Peyer's patch (tissue), 4 donors: Measurements from ENCODE around the gene NR1D1. TPM values are rescaled to one million over a fixed set of nuclear protein-coding genes. Genes with fewer than 3 reads are reported as not detected.
A peak's percentile ranks its signal among the peaks of the same experiment; 100 is the strongest.

ENCODE experiments used
- DNase-seq, 3 donors: peaks; one replicate each; pipeline ENCODE4 v3.0.0-alpha.2; 2017 to 2019
- H3K27ac ChIP-seq, 4 donors: fragments of 200-600 bp; sonication (generic); one replicate each; pipeline ENCODE4 v1.5.1; 2016 to 2019
- H3K27me3 ChIP-seq, 2 donors: fragments of 200-600 bp; sonication (generic); one replicate each; pipeline ENCODE4 v1.5.1; 2019
- H3K36me3 ChIP-seq, 3 donors: fragments of 200-600 bp; sonication (generic); one replicate each; pipeline ENCODE4 v1.5.1; 2016 to 2019
- H3K4me1 ChIP-seq, 4 donors: fragments of 200-600 bp; sonication (generic); one replicate each; pipeline ENCODE4 v1.5.1; 2016 to 2019
- H3K4me3 ChIP-seq, 4 donors: fragments of 200-600 bp; sonication (generic); 1 replicate in 3 of 4; 2 replicates in 1 of 4; pipeline ENCODE4 v1.5.1; 2016 to 2019; ENCODE audit warnings: mild to moderate bottlenecking in 1 of 4
- H3K9me3 ChIP-seq, 4 donors: fragments of 200-600 bp; sonication (generic); one replicate each; pipeline ENCODE4 v1.5.1; 2016 to 2019; ENCODE audit warnings: mild to moderate bottlenecking in 1 of 4
- POLR2A ChIP-seq, 2 donors: fragments of 450-650 bp; IDR thresholded peaks; one replicate each; pipeline ENCODE4 v1.5.1; 2017; ENCODE audit warnings: antibody characterized with exemption in 2 of 2, mild to moderate bottlenecking in 2 of 2, moderate library complexity in 2 of 2
- total RNA-seq, 4 donors: library from RNA; depleted of rRNA; stranded (reverse); fragments of >200 nt; gene quantifications; one replicate each; pipeline ENCODE4 v1.1.0, GENCODE V29; 2016
- TF ChIP-seq, protein P1 (sequence below), 6 experiments: fragments of 450-650 bp in 4 of 6; fragments of 200-600 bp in 2 of 6; sonication (generic) in 1 of 6; IDR thresholded peaks; one replicate each; pipeline ENCODE4 v1.5.1; 2017 to 2019; ENCODE audit warnings: antibody characterized with exemption in 6 of 6, mild to moderate bottlenecking in 3 of 6, moderate library complexity in 1 of 6

Gene NR1D1
- total RNA-seq, 4 donors from 2014 or later, result 13.2 to 38.8 (median 18.9) TPM

DNA sequence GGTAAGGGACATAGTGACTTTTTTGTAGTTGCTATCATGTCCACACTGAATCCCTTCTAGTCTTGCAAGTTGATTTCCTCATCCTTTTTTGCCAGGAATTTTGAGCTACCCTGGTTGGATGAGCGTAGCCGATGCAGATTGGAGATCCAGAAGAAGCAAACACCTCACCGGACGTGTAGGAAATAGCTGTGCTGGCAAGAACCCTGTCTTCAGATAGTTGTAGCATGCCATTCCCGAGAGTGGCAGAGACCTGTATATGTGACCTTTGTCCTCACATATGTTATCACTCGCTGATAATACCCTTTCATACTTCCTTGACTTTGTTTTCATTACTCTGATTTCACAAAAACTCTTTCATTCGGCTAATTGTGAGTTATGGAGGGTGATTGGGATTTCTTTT is 33.8 kb upstream of the NR1D1 start:
- no peaks in the 10 kb centered on the region for H3K9me3 ChIP-seq
- TF ChIP-seq, protein P1, sequence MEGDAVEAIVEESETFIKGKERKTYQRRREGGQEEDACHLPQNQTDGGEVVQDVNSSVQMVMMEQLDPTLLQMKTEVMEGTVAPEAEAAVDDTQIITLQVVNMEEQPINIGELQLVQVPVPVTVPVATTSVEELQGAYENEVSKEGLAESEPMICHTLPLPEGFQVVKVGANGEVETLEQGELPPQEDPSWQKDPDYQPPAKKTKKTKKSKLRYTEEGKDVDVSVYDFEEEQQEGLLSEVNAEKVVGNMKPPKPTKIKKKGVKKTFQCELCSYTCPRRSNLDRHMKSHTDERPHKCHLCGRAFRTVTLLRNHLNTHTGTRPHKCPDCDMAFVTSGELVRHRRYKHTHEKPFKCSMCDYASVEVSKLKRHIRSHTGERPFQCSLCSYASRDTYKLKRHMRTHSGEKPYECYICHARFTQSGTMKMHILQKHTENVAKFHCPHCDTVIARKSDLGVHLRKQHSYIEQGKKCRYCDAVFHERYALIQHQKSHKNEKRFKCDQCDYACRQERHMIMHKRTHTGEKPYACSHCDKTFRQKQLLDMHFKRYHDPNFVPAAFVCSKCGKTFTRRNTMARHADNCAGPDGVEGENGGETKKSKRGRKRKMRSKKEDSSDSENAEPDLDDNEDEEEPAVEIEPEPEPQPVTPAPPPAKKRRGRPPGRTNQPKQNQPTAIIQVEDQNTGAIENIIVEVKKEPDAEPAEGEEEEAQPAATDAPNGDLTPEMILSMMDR (IDR thresholded peaks at IDR 0.05), result peak in 1 of 6 experiments; percentile 2
- TF ChIP-seq POLR2A (IDR thresholded peaks at IDR 0.05), result peak in 1 of 2 donors; percentile 56
- peak overlapping the region in 3 of 4 donors; percentile 31 to 65 (median 55) for H3K27ac ChIP-seq
- peak in 1 of 3 donors; percentile 62 for DNase-seq
- peaks cover 0 to 79% (median 0%) of the 10 kb centered on the region in 3 donors for H3K36me3 ChIP-seq
- H3K4me3 ChIP-seq, result no peak overlapping the region
- H3K27me3 ChIP-seq, result no peaks in the 10 kb centered on the region
- peaks cover 0 to 23% (median 0%) of the 10 kb centered on the region in 4 donors for H3K4me1 ChIP-seq

DNA sequence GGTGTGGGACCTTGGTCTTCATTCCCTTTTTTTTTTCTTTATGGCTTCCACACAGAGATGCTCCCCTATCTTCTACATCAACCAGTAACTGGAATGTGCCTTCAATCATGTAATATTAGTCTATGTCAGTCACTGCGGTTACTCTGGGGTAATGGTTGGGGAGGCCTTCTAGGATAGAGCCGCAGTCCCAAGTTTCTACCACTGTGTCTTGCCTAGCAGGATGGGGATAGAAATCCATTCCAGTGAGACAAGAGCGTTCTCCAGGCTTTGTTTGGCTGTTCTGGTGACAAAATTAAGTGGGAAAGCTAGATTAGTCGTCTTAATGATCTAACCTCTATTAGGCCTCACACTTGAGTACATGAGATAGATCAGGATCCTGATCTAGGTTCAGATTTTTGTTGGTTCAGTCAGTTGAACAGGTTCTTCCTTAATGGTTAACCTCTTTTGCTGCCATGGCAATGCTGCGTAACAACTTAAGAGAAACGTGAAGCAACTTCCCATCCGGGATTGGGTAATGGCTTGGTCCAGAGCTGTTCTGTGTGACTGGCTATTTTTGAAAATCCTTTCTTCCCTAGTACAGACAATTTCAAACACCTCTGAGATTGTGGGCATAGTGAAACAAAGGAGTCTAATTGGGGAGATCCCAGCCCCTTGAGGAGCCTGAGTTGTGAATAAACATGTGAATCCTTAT is 30.1 kb upstream of the NR1D1 start:
- peaks cover 0 to 98% (median 0%) of the 10 kb centered on the region in 3 donors for H3K36me3 ChIP-seq
- no peak for DNase-seq
- no peaks in the 10 kb centered on the region for H3K27me3 ChIP-seq
- no peak overlapping the region for H3K27ac ChIP-seq
- no peak overlapping the region for H3K4me3 ChIP-seq
- no peaks in the 10 kb centered on the region for H3K9me3 ChIP-seq
- H3K4me1 ChIP-seq, result peaks cover 0 to 18% (median 0%) of the 10 kb centered on the region in 4 donors
- TF ChIP-seq POLR2A (IDR thresholded peaks at IDR 0.05), result no peak
- TF ChIP-seq, protein P1 (IDR thresholded peaks at IDR 0.05), result no peak

DNA sequence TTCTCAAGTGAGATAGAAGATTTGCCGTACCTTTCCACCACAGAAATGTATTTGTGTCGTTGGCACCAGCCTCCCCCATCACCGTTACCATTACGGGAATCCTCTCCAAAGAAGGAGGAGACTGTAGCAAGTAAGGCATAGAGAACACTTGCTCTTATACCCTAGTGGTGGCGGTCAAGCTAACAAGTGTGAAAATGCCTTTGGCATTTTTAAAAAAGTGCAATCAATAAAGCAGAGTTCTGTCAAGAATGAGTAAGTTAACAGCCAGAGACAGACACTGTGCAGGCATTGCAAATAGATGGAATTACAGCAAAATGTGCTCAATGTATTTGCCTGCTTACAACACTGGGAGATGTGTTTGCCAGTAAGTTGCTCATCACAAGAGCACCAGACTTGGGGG is 29.1 kb upstream of the NR1D1 start:
- Histone ChIP-seq H3K9me3 (no peaks in the 10 kb centered on the region), H3K27me3 (no peaks in the 10 kb centered on the region), H3K4me1 (peaks cover 0 to 22% (median 0%) of the 10 kb centered on the region in 4 donors), H3K4me3 (no peak overlapping the region), H3K27ac (no peak overlapping the region), H3K36me3 (peaks cover 0 to 88% (median 0%) of the 10 kb centered on the region in 3 donors)
- no peak for DNase-seq
- TF ChIP-seq, protein P1 (IDR thresholded peaks at IDR 0.05), result peak in 1 of 6 experiments; percentile 2
- no peak for TF ChIP-seq POLR2A (IDR thresholded peaks at IDR 0.05)

DNA sequence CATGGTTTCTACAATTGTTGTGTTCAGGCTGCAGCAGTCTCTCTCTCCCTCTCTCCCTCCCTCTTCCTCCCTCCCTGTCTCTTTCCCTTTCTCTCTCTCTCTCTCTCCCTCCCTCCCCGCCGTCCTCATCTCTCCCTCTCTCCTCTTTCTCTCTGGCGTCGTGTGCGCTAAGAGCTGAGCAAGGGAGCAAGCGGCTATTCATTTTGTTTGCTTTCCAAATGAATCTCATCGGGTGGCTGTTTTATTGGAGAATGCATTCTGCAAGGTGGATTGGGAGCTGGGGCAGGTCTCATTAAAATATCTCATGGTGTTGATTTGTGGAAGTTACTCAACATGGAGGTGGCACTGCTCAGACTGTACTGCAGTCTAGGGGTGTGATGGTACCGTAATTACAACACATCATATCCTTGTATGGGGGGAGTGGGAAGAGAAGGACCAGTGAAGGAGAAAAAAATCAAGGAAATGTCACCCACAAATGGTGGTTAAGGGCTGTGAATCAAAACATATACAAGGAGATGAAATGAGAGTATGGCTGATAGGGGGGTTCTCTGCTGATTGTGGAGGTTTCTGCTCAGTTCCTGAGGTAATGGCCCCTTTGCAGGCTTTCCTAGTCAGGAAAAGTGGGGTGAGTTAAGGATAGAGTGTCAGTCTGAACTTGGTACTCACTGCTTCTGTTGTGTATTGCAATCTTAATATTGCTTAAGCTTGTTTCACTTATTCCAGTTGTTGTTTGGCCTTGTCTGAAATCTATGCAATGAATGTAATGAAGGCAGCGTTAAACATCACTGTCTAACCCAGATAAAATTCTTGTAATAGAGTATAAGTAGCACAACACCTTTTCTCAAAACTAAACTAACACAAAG is 24.1 kb upstream of the NR1D1 start:
- DNase-seq, result no peak
- Histone ChIP-seq H3K36me3 (peaks cover 0 to 40% (median 0%) of the 10 kb centered on the region in 3 donors), H3K4me3 (peak overlapping the region; percentile 95 to 99 (median 98))

DNA sequence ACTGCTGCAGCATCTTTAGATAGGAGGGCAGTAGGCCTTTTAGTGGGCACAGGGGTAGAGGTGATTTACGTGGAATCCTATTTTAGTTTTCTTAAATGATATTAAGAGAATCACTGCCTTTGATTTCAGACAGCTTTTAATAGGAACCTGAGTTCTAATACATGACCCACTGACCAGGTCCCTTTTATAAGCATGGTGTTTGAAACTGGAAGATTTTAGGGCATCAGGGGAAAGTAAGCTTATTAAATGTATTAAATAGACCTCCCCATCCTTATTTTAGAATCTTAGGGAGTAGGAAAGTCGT is 23.4 kb upstream of the NR1D1 start:
- Histone ChIP-seq H3K27me3 (no peaks in the 10 kb centered on the region), H3K27ac (peak overlapping the region; percentile 89 to 99 (median 97)), H3K4me3 (peak overlapping the region; percentile 95 to 99 (median 98)), H3K4me1 (peaks cover 0 to 28% (median 3%) of the 10 kb centered on the region in 4 donors), H3K9me3 (no peaks in the 10 kb centered on the region), H3K36me3 (peaks cover 0 to 32% (median 0%) of the 10 kb centered on the region in 3 donors)
- TF ChIP-seq, protein P1 (IDR thresholded peaks at IDR 0.05), result no peak
- no peak for TF ChIP-seq POLR2A (IDR thresholded peaks at IDR 0.05)
- no peak for DNase-seq

More for the DNA sequence above, 24.1 kb upstream of the NR1D1 start:
- TF ChIP-seq, protein P1 (IDR thresholded peaks at IDR 0.05), result no peak
- no peak for TF ChIP-seq POLR2A (IDR thresholded peaks at IDR 0.05)
- Histone ChIP-seq H3K4me1 (peaks cover 0 to 28% (median 3%) of the 10 kb centered on the region in 4 donors), H3K27me3 (no peaks in the 10 kb centered on the region), H3K9me3 (no peaks in the 10 kb centered on the region), H3K27ac (peak overlapping the region; percentile 89 to 99 (median 97))
